ENCODE results near the gene BCL2L11. TPM values are rescaled to one million over a fixed set of nuclear protein-coding genes. Genes with fewer than 3 reads are reported as not detected.

The BCL2L11 gene
- total and polyA plus RNA-seq, 2 experiments from 2014 or later, result 10.6 to 22.5 TPM

DNA sequence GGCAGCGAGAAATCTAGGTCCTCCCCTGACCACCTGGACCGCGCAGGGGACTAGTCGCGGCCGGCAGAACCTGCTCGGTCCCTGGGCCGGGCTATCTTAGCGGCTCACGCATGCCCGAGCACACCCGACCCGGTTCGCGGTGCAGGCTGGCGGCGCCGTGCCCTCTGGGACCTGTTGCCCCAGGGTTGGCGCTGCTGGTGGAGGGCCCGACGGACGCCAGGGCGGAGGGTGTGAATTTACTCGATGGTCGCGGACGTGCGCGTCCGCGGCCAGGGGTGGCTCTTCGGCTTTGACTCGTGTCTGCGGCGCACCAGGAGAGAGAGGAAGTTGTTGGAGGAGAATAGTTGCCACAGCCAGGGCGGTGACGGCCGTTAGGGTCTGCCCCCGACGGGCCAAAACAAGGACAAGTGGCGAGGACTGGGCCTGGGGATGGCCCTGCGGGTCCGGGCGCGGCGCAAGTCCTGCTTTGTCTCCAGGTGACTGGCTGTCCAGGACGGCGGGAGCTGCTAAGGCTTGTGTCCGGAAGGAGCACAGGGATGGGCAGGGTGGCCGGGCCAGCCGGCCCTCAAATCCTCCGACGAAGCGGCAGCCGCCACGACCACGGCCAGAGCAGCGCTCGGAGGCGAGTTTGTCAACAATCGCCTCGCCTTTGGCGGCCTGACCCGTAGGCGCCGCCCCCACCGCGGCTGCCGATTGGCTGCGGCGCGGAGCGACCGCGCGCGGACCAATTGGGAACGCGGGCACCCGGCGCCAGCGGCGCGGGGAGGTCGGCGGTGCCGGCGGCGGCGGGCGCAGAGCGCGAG lies 1.3 kb downstream of the BCL2L11 start:
- Histone ChIP-seq H3F3A (replicated peaks; ENCODE audit: low read depth) (peaks cover 10% of the 10 kb centered on the region; the same call in 1 of the 2 replicates), H3K27ac (ENCODE audit: low read depth) (no peak overlapping the region), H2AFZ (no peak overlapping the region)

DNA sequence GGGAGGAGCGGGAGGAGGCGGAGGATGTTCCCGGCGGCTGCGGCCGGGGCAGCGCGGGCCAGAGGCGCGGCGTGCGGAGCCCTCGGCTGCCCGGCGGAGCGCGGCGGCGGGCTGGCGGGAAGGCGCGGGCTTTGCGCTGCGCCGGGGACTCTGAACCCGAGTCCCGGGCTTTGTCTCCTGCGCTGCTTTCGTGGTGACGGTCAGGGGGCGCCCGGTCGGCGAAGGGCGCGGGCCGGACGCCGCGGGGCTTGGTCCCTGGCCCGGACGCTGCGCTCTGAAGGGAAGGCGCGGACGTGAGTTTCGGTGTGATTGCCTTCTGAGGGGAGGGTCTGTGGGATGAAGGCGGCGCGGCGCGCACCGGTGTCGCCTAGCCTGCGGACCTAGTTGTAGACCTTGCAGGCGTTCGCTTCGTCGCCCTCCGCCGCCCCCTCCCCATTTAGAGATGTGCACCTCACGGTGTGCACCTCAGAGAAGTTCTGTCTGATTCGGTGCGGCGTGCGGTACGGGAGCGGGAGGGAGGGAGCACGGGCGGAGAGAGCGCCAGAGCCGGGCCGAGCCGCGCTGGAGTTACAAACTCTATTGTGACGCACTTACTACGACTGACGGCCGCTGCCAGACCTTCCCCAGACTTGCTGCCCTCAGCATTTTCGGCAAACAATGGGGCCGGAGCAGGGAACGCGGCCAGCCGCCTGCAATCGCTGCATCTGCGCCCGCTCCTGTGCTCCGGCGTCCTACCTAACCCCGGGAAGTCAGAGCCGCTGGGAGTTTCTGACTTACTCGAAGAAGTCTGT lies 2.1 kb downstream of the BCL2L11 start:
- TF ChIP-seq CREB1 (CRISPR knock-in tag; IDR thresholded peaks at IDR 0.05; ENCODE audit: low read depth) (peak; percentile 69), EZH2 (IDR thresholded peaks at IDR 0.05; ENCODE audit: low read depth, unreplicated experiment) (no peak)
- peaks cover 9% of the 10 kb centered on the region; the same call in 1 of the 2 replicates for H3F3A ChIP-seq (replicated peaks; ENCODE audit: low read depth)
- H2AFZ ChIP-seq, result no peak overlapping the region
- Mint-ChIP-seq H3K36me3 (ENCODE audit: low read depth) (peaks cover 45% of the 10 kb centered on the region), H3K27ac (peak overlapping the region; percentile 93), H3K27me3 (ENCODE audit: insufficient read depth, low read depth, poor library complexity) (peaks cover 41% of the 10 kb centered on the region), H3K4me3 (peak overlapping the region; percentile 87), H3K9me3 (no peaks in the 10 kb centered on the region), H3K4me1 (peaks cover 16% of the 10 kb centered on the region)
- peaks cover 31% of the 10 kb centered on the region for H3K36me3 ChIP-seq (ENCODE audit: insufficient read depth)
- DNase-seq (ENCODE audit: low spot score), result peak; percentile 88
- peaks cover 40% of the 10 kb centered on the region for H3K27me3 ChIP-seq (ENCODE audit: insufficient read depth)
- ATAC-seq, result peak; percentile 19
- H3K9me2 ChIP-seq (ENCODE audit: insufficient read depth), result no peaks in the 10 kb centered on the region
- no peaks in the 10 kb centered on the region; the same call in 1 of the 2 replicates for H3K4me1 ChIP-seq (ENCODE audit: insufficient read depth)
- peak overlapping the region; percentile 93 for H3K4me3 ChIP-seq
- peaks cover 27% of the 10 kb centered on the region for H4K20me1 ChIP-seq (replicated peaks; ENCODE audit: insufficient read depth)
- H3K4me2 ChIP-seq, result peak overlapping the region; percentile 86
- no peak overlapping the region for H3K27ac ChIP-seq (ENCODE audit: low read depth)
- peaks cover 59% of the 10 kb centered on the region for H3K79me2 ChIP-seq (replicated peaks; ENCODE audit: insufficient read depth)

More for the DNA sequence above, 1.3 kb downstream of the BCL2L11 start:
- H3K9me2 ChIP-seq (ENCODE audit: insufficient read depth), result no peaks in the 10 kb centered on the region
- no peak for TF ChIP-seq ZNF331 (CRISPR knock-in tag; IDR thresholded peaks at IDR 0.05; ENCODE audit: low read depth)
- peak; percentile 36; the same call in 1 of the 2 replicates for TF ChIP-seq POLR2AphosphoS5 (IDR thresholded peaks at IDR 0.05; ENCODE audit: low read depth)
- TF ChIP-seq, protein P1, sequence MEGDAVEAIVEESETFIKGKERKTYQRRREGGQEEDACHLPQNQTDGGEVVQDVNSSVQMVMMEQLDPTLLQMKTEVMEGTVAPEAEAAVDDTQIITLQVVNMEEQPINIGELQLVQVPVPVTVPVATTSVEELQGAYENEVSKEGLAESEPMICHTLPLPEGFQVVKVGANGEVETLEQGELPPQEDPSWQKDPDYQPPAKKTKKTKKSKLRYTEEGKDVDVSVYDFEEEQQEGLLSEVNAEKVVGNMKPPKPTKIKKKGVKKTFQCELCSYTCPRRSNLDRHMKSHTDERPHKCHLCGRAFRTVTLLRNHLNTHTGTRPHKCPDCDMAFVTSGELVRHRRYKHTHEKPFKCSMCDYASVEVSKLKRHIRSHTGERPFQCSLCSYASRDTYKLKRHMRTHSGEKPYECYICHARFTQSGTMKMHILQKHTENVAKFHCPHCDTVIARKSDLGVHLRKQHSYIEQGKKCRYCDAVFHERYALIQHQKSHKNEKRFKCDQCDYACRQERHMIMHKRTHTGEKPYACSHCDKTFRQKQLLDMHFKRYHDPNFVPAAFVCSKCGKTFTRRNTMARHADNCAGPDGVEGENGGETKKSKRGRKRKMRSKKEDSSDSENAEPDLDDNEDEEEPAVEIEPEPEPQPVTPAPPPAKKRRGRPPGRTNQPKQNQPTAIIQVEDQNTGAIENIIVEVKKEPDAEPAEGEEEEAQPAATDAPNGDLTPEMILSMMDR (conservative IDR thresholded peaks at IDR 0.05; ENCODE audit: low read depth in 2 of 2), result no peak
- no peak for TF ChIP-seq STAT1 (IDR thresholded peaks at IDR 0.05; ENCODE audit: unreplicated experiment)
- TF ChIP-seq, protein P2, sequence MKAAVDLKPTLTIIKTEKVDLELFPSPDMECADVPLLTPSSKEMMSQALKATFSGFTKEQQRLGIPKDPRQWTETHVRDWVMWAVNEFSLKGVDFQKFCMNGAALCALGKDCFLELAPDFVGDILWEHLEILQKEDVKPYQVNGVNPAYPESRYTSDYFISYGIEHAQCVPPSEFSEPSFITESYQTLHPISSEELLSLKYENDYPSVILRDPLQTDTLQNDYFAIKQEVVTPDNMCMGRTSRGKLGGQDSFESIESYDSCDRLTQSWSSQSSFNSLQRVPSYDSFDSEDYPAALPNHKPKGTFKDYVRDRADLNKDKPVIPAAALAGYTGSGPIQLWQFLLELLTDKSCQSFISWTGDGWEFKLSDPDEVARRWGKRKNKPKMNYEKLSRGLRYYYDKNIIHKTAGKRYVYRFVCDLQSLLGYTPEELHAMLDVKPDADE (IDR thresholded peaks at IDR 0.05), result no peak
- TF ChIP-seq NANOG (IDR thresholded peaks at IDR 0.05; ENCODE audit: borderline replicate concordance), result no peak
- no peak for TF ChIP-seq EZH2phosphoT487 (IDR thresholded peaks at IDR 0.05; ENCODE audit: unreplicated experiment)
- peaks cover 48% of the 10 kb centered on the region for H3K27me3 ChIP-seq (ENCODE audit: insufficient read depth)
- H4K20me1 ChIP-seq (replicated peaks; ENCODE audit: insufficient read depth), result peaks cover 23% of the 10 kb centered on the region
- peak overlapping the region; percentile 98 for H3K4me2 ChIP-seq
- H3K4me1 ChIP-seq (ENCODE audit: insufficient read depth), result no peaks in the 10 kb centered on the region; the same call in 1 of the 2 replicates
- peak overlapping the region; percentile 93 for H3K4me3 ChIP-seq
- no peaks in the 10 kb centered on the region for H3K9me3 Mint-ChIP-seq
- peaks cover 51% of the 10 kb centered on the region for H3K79me2 ChIP-seq (replicated peaks; ENCODE audit: insufficient read depth)
- peaks cover 21% of the 10 kb centered on the region for H3K4me1 Mint-ChIP-seq
- ATAC-seq, result peak; percentile 24
- peaks cover 37% of the 10 kb centered on the region for H3K36me3 Mint-ChIP-seq (ENCODE audit: low read depth)
- DNase-seq (ENCODE audit: low spot score), result peak; percentile 93
- peaks cover 49% of the 10 kb centered on the region for H3K27me3 Mint-ChIP-seq (ENCODE audit: insufficient read depth, low read depth, poor library complexity)
- peaks cover 26% of the 10 kb centered on the region for H3K36me3 ChIP-seq (ENCODE audit: insufficient read depth)
- peak overlapping the region; percentile 92 for H3K4me3 Mint-ChIP-seq
- H3K27ac Mint-ChIP-seq, result no peak overlapping the region
